Mesothelial cell of epicardium (in vitro differentiated cells): Measurements from ENCODE around the gene OPCML. TPM values are rescaled to one million over a fixed set of nuclear protein-coding genes. Genes with fewer than 3 reads are reported as not detected.

ENCODE experiments used
- DNase-seq, 2 experiments: peaks; one replicate each; pipeline ENCODE4 v3.0.0; 2021; ENCODE audit warnings: low spot score in 2 of 2; ENCODE audit not compliant: unreplicated experiment in 2 of 2
- H3K27ac Mint-ChIP-seq: 2 replicates; pipeline ENCODE4 v1.8.0; 2021; ENCODE audit warnings: mixed read lengths
- H3K27me3 Mint-ChIP-seq: 2 replicates; pipeline ENCODE4 v1.8.0; 2021; ENCODE audit warnings: low read depth, mixed read lengths
- H3K36me3 Mint-ChIP-seq: 2 replicates; pipeline ENCODE4 v1.8.0; 2021; ENCODE audit warnings: mixed read lengths
- H3K4me1 Mint-ChIP-seq: 2 replicates; pipeline ENCODE4 v1.8.0; 2021; ENCODE audit warnings: mixed read lengths
- H3K4me3 Mint-ChIP-seq: 2 replicates; pipeline ENCODE4 v1.8.0; 2021; ENCODE audit warnings: mild to moderate bottlenecking, moderate library complexity, mixed read lengths
- H3K9me3 Mint-ChIP-seq: 2 replicates; pipeline ENCODE4 v1.8.0; 2021; ENCODE audit warnings: mixed read lengths
- CTCF ChIP-seq: fragments of 200-600 bp; sonication (generic); IDR thresholded peaks from one replicate; pipeline ENCODE4 v1.5.0; 2021; ENCODE audit warnings: antibody characterized with exemption; ENCODE audit not compliant: unreplicated experiment
- total RNA-seq: library from RNA; stranded (reverse); gene quantifications from 3 replicates; pipeline ENCODE4 v1.2.1, GENCODE V29; 2021

OPCML gene
- total RNA-seq, 1 donor from 2014 or later, result 3.0 TPM

- no peaks in the 10 kb centered on the region for H3K36me3 Mint-ChIP-seq
- no peak overlapping the region for H3K4me3 Mint-ChIP-seq
- TF ChIP-seq CTCF, result no peak
- no peak for DNase-seq
- peaks cover 87% of the 10 kb centered on the region for H3K27me3 Mint-ChIP-seq
- H3K4me1 Mint-ChIP-seq, result no peaks in the 10 kb centered on the region
- no peak overlapping the region for H3K27ac Mint-ChIP-seq
- H3K9me3 Mint-ChIP-seq, result peaks cover 10% of the 10 kb centered on the region
Measured at GRCh38 chr11:132960273-132961078, 571.8 kb downstream of the OPCML start.

GRCh38 chr11:132959693-132960092 lies 572.6 kb downstream of the OPCML start:
- Mint-ChIP-seq H3K9me3 (peaks cover 6% of the 10 kb centered on the region), H3K27me3 (peaks cover 87% of the 10 kb centered on the region), H3K36me3 (no peaks in the 10 kb centered on the region), H3K4me3 (no peak overlapping the region), H3K27ac (no peak overlapping the region), H3K4me1 (no peaks in the 10 kb centered on the region)
- no peak for TF ChIP-seq CTCF
- no peak for DNase-seq

- peaks cover 6% of the 10 kb centered on the region for H3K9me3 Mint-ChIP-seq
Measured at GRCh38 chr11:132957881-132958280, 574.4 kb downstream of the OPCML start.

GRCh38 chr11:132948252-132948651 lies 584.0 kb downstream of the OPCML start:
- no peak overlapping the region for H3K4me3 Mint-ChIP-seq
- H3K27me3 Mint-ChIP-seq, result peaks cover 87% of the 10 kb centered on the region
- H3K27ac Mint-ChIP-seq, result no peak overlapping the region
- no peaks in the 10 kb centered on the region for H3K9me3 Mint-ChIP-seq
- peaks cover 8% of the 10 kb centered on the region for H3K4me1 Mint-ChIP-seq
- no peaks in the 10 kb centered on the region for H3K36me3 Mint-ChIP-seq
- DNase-seq, result no peak
- TF ChIP-seq CTCF, result no peak

More at GRCh38 chr11:132957881-132958280, 574.4 kb downstream of the OPCML start:
- H3K36me3 Mint-ChIP-seq, result no peaks in the 10 kb centered on the region
- TF ChIP-seq CTCF, result no peak
- H3K27ac Mint-ChIP-seq, result no peak overlapping the region
- H3K4me1 Mint-ChIP-seq, result no peaks in the 10 kb centered on the region
- peaks cover 92% of the 10 kb centered on the region for H3K27me3 Mint-ChIP-seq
- no peak for DNase-seq
- no peak overlapping the region for H3K4me3 Mint-ChIP-seq

GRCh38 chr11:132944569-132944944 lies 587.7 kb downstream of the OPCML start:
- H3K27ac Mint-ChIP-seq, result no peak overlapping the region
- peaks cover 25% of the 10 kb centered on the region for H3K4me1 Mint-ChIP-seq
- H3K36me3 Mint-ChIP-seq, result no peaks in the 10 kb centered on the region
- H3K27me3 Mint-ChIP-seq, result peaks cover 80% of the 10 kb centered on the region
- no peaks in the 10 kb centered on the region for H3K9me3 Mint-ChIP-seq
- no peak for TF ChIP-seq CTCF
- peak overlapping the region; percentile 62 for H3K4me3 Mint-ChIP-seq
- DNase-seq, result no peak
